Endodermal cell (in vitro differentiated cells): ENCODE results near the gene UBQLN4. TPM values are rescaled to one million over a fixed set of nuclear protein-coding genes. Genes with fewer than 3 reads are reported as not detected.

Experiments
- DNase-seq: peaks from one replicate; pipeline ENCODE4 v3.0.0-alpha.2; 2017
- H3K27ac ChIP-seq: 2 replicates; pipeline ENCODE4 v1.5.1; 2013; ENCODE audit warnings: mild to moderate bottlenecking, low read depth, low read length, moderate library complexity
- H3K27me3 ChIP-seq: 2 replicates; pipeline ENCODE4 v1.6.1; 2013; ENCODE audit warnings: mild to moderate bottlenecking, low read length, moderate library complexity; ENCODE audit not compliant: insufficient read depth, control insufficient read depth, poor library complexity, severe bottlenecking
- H3K36me3 ChIP-seq: 2 replicates; pipeline ENCODE4 v1.7.0; 2013; ENCODE audit warnings: mild to moderate bottlenecking, low read length, moderate library complexity; ENCODE audit not compliant: control insufficient read depth, insufficient read depth
- H3K4me1 ChIP-seq: one replicate; pipeline ENCODE4 v1.7.0; 2013; ENCODE audit warnings: low read length; ENCODE audit not compliant: control insufficient read depth, insufficient read depth
- H3K4me3 ChIP-seq: 2 replicates; pipeline ENCODE4 v1.5.1; 2013; ENCODE audit warnings: mild to moderate bottlenecking, low read length, moderate library complexity
- H3K9ac ChIP-seq: 2 replicates; pipeline ENCODE4 v1.6.1; 2013; ENCODE audit warnings: mild to moderate bottlenecking, low read length, moderate library complexity; ENCODE audit not compliant: poor library complexity, severe bottlenecking; ENCODE audit errors: extremely low read depth
- H3K9me3 ChIP-seq: 2 replicates; pipeline ENCODE4 v1.6.1; 2013; ENCODE audit warnings: mild to moderate bottlenecking, low read length, moderate library complexity; ENCODE audit not compliant: control insufficient read depth
- H3K27ac Mint-ChIP-seq: 2 replicates; pipeline ENCODE4 v1.8.0; 2020; ENCODE audit warnings: mixed read lengths
- H3K27me3 Mint-ChIP-seq: 2 replicates; pipeline ENCODE4 v1.8.0; 2021; ENCODE audit warnings: mild to moderate bottlenecking, mixed read lengths; ENCODE audit not compliant: insufficient read depth
- H3K36me3 Mint-ChIP-seq: 2 replicates; pipeline ENCODE4 v1.8.0; 2020; ENCODE audit warnings: low read depth, mixed read lengths
- H3K4me1 Mint-ChIP-seq: 2 replicates; pipeline ENCODE4 v1.8.0; 2020; ENCODE audit warnings: mixed read lengths
- H3K4me3 Mint-ChIP-seq: 2 replicates; pipeline ENCODE4 v1.8.0; 2020; ENCODE audit warnings: mild to moderate bottlenecking, moderate library complexity, mixed read lengths
- H3K9me3 Mint-ChIP-seq: 2 replicates; pipeline ENCODE4 v1.8.0; 2020; ENCODE audit warnings: mild to moderate bottlenecking, mixed read lengths
- CTCF ChIP-seq: fragments of 200-600 bp; sonication (generic); conservative IDR thresholded peaks from 2 replicates; pipeline ENCODE4 v1.5.0; 2021; ENCODE audit warnings: antibody characterized with exemption, mild to moderate bottlenecking
- WGBS, 2 experiments: methylation state at CpG; one replicate each; pipeline versions ENCODE4 v1.1.5 to v1.1.7; 2013; ENCODE audit warnings: missing lambda C conversion rate in 2 of 2, mixed read lengths in 1 of 2; ENCODE audit not compliant: insufficient coverage in 1 of 2, insufficient read length in 1 of 2; 5-methylcytosine and 5-hydroxymethylcytosine counted together
- total RNA-seq, 2 donors: library from RNA; stranded (reverse); fragmentation: NEBNext Ultra II Directional in 1 of 2; extraction: Animal tissue kit (Norgen Biotek cat#: 25700) in 1 of 2; gene quantifications; 2 replicates in 1 of 2; 3 replicates in 1 of 2; pipeline ENCODE4 v1.2.1, GENCODE V29; 2021

The UBQLN4 gene
- total RNA-seq, 2 donors from 2014 or later, result 56.4 to 62.4 TPM

- 0 to 1% methylated on average over 10 to 44 of the region's 63 CpGs for WGBS, 2 experiments
- Histone ChIP-seq H3K9me3 (no peaks in the 10 kb centered on the region), H3K27me3 (no peaks in the 10 kb centered on the region), H3K4me3 (peak overlapping the region; percentile 89), H3K4me1 (peaks cover 4% of the 10 kb centered on the region), H3K27ac (peak overlapping the region; percentile 69), H3K9ac (peak overlapping the region; percentile 36), H3K36me3 (peaks cover 43% of the 10 kb centered on the region)
- Mint-ChIP-seq H3K27ac (peak overlapping the region; percentile 93), H3K4me1 (peaks cover 22% of the 10 kb centered on the region), H3K9me3 (no peaks in the 10 kb centered on the region), H3K4me3 (peak overlapping the region; percentile 93), H3K36me3 (peaks cover 36% of the 10 kb centered on the region), H3K27me3 (no peaks in the 10 kb centered on the region)
- peak; percentile 66 for TF ChIP-seq CTCF
- DNase-seq, result peak; percentile 93
Measured at GRCh38 chr1:156052862-156053767, 483 bp downstream of the UBQLN4 start.

- H3K27ac Mint-ChIP-seq, result no peak overlapping the region
- H3K4me3 Mint-ChIP-seq, result peak overlapping the region; percentile 93
- peaks cover 20% of the 10 kb centered on the region for H3K4me1 Mint-ChIP-seq
- H3K27me3 Mint-ChIP-seq, result no peaks in the 10 kb centered on the region
- Histone ChIP-seq H3K27ac (no peak overlapping the region), H3K4me3 (no peak overlapping the region), H3K36me3 (peaks cover 45% of the 10 kb centered on the region), H3K9ac (no peak overlapping the region), H3K9me3 (no peaks in the 10 kb centered on the region), H3K4me1 (peaks cover 4% of the 10 kb centered on the region), H3K27me3 (no peaks in the 10 kb centered on the region)
- DNase-seq, result no peak
- WGBS, 2 experiments, result 96 to 100% methylated on average over 1 to 6 of the region's 7 CpGs
- peak; percentile 25 for TF ChIP-seq CTCF
- peaks cover 31% of the 10 kb centered on the region for H3K36me3 Mint-ChIP-seq
- no peaks in the 10 kb centered on the region for H3K9me3 Mint-ChIP-seq
Measured at GRCh38 chr1:156051011-156051725, 2.4 kb downstream of the UBQLN4 start.

GRCh38 chr1:156050376-156050775 lies 3.2 kb downstream of the UBQLN4 start:
- Mint-ChIP-seq H3K4me3 (no peak overlapping the region), H3K4me1 (peaks cover 16% of the 10 kb centered on the region), H3K9me3 (no peaks in the 10 kb centered on the region), H3K27ac (no peak overlapping the region), H3K27me3 (no peaks in the 10 kb centered on the region), H3K36me3 (peaks cover 32% of the 10 kb centered on the region)
- DNase-seq, result no peak
- no peak overlapping the region for H3K27ac ChIP-seq
- peaks cover 4% of the 10 kb centered on the region for H3K4me1 ChIP-seq
- no peak overlapping the region for H3K4me3 ChIP-seq
- WGBS, 2 experiments, result 95 to 97% methylated on average over 3 to 4 of the region's 4 CpGs
- H3K36me3 ChIP-seq, result peaks cover 51% of the 10 kb centered on the region
- no peaks in the 10 kb centered on the region for H3K9me3 ChIP-seq
- H3K27me3 ChIP-seq, result no peaks in the 10 kb centered on the region
- no peak for TF ChIP-seq CTCF
- no peak overlapping the region for H3K9ac ChIP-seq
